Measurements from ENCODE around the gene TRIO.
"Not testable (repeated sequence)": the region's sequence is repeated elsewhere in the genome, so short reads cannot be mapped to it uniquely, and the experiment has no call there.

Gene TRIO

GRCh38 chr5:14142827-14143545 lies at the start of gene TRIO:
TRIO (plus strand) TSS chr5:14143342; CDS start chr5:14143726, 384 bp downstream.
- H3K4me1 Mint-ChIP-seq, result peaks cover 23 to 36% of the 10 kb centered on the region in 2 donors
- DNase-seq, result peak; percentile 81
- H3K27me3 Mint-ChIP-seq, result peaks cover 7 to 15% of the 10 kb centered on the region in 2 donors
- peaks cover 0 to 3% of the 10 kb centered on the region in 2 donors for H3K36me3 Mint-ChIP-seq
- H3K9me3 Mint-ChIP-seq, result no peaks in the 10 kb centered on the region
- ATAC-seq (replicated peaks), result peak; percentile 50 to 60
- peak within 1 kb of the TSS; percentile 89 to 95 for H3K4me3 Mint-ChIP-seq
- H3K27ac Mint-ChIP-seq, result peak within 1 kb of the TSS; percentile 97

DNA sequence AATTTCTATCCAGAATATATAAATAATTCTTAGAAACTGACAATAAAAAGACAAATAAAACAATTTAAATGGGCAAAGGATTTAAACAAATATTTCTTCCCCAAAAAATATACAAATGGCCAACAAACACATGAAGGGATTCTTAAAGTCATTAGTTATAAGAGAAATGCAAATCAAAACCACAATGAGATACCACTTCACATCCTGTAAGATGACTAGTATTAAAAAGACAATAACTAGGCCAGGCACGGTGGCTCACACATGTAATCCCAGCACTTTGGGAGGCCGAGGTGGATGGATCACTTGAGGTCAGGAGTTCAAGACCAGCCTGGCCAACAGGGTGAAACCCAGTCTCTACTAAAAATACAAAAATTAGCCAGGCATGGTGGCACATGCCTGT lies 45.8 kb upstream of the TRIO start:
- H3K4me1 Mint-ChIP-seq; ATAC-seq (replicated peaks); H3K27ac Mint-ChIP-seq; H3K36me3 Mint-ChIP-seq; H3K9me3 Mint-ChIP-seq; H3K4me3 Mint-ChIP-seq; DNase-seq: not testable (repeated sequence)
- peaks cover 10 to 18% of the 10 kb centered on the region in 2 donors for H3K27me3 Mint-ChIP-seq

GRCh38 chr5:14097998-14098471 lies 45.1 kb upstream of the TRIO start:
- Mint-ChIP-seq H3K4me1 (no peaks in the 10 kb centered on the region), H3K4me3 (no peak overlapping the region), H3K27me3 (peaks cover 8 to 15% of the 10 kb centered on the region in 2 donors), H3K27ac (no peak overlapping the region), H3K9me3 (peaks cover 1 to 5% of the 10 kb centered on the region in 2 donors), H3K36me3 (peaks cover 0 to under 1% of the 10 kb centered on the region in 2 donors)
- DNase-seq, result no peak
- ATAC-seq (replicated peaks), result no peak

DNA sequence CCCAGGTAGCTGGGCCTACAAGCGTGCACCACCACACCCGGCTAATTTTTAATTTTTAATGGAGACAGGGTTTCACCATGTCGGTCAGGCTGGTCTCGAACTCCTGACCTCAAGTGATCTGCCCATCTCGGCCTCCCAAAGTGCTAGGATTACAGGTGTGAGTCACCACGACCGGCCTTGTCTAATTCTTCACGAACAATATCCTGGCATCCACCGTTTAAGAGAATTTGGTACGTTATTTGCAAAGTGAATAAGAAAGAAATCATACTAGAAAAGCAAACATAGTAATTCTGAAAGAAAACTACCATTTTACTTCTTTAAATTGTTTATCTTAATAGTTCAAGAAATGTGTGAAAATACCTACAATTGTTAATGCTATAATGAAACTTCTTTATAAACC lies 42.9 kb upstream of the TRIO start:
- no peak for ATAC-seq (replicated peaks)
- H3K9me3 Mint-ChIP-seq, result peaks cover 9 to 11% of the 10 kb centered on the region in 2 donors

DNA sequence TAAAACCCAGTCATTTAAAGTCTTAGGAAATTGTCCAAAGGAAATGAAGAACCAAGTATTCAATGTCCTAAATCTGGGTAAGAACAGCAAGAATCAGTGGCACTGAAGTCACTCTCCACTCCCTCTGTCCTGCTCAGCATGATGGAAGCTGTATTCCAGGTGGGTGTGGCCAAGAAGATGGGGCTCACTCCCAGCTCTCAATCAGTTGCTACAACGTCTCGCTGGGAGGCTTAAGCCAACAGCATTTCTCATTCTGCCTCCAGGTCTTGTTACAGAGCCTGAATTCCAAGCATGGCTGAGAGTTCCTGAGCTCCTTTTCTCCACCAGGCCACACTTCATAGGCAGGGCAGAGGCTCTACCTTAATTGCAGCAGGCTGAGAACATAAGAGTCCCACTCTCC lies 41.2 kb upstream of the TRIO start:
- Mint-ChIP-seq H3K36me3 (peaks cover 0 to 5% of the 10 kb centered on the region in 2 donors), H3K9me3 (peaks cover 8 to 9% of the 10 kb centered on the region in 2 donors), H3K27ac (no peak overlapping the region), H3K4me1 (peaks cover 11% of the 10 kb centered on the region in 2 donors), H3K27me3 (peaks cover 0 to 5% of the 10 kb centered on the region in 2 donors), H3K4me3 (no peak overlapping the region)
- ATAC-seq (replicated peaks) (no peak), DNase-seq (no peak)

More for the DNA sequence above, 42.9 kb upstream of the TRIO start:
- Mint-ChIP-seq H3K4me1 (no peaks in the 10 kb centered on the region), H3K4me3 (no peak overlapping the region), H3K27me3 (no peaks in the 10 kb centered on the region), H3K36me3 (peaks cover 0 to 5% of the 10 kb centered on the region in 2 donors), H3K27ac (no peak overlapping the region)
- DNase-seq, result no peak

DNA sequence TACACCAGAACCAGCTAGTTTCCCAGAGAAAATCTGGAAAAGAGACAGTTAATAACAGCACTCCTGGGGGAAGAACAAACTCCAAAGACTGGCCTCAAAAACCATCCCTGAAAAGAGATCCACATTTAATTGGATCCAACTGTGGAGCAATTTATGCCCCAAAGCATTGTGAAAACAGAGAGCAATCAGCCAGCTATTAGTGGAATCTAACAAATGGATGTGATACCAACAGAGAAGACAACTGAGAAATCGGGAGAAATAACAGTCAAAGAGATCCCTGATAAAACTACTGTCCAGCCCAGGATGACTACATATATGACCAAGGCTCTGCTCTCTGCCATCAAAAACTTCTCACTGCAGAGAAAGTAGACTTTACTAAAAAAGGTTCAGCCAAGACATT lies 40.5 kb upstream of the TRIO start:
- H3K27me3 Mint-ChIP-seq, result peaks cover 0 to 6% of the 10 kb centered on the region in 2 donors
- H3K9me3 Mint-ChIP-seq, result peaks cover 8 to 9% of the 10 kb centered on the region in 2 donors
- H3K4me3 Mint-ChIP-seq, result no peak overlapping the region

GRCh38 chr5:14105718-14106410 lies 37.3 kb upstream of the TRIO start:
- H3K4me3 Mint-ChIP-seq, result no peak overlapping the region
- no peak overlapping the region for H3K27ac Mint-ChIP-seq
- H3K27me3 Mint-ChIP-seq, result peaks cover 3 to 12% of the 10 kb centered on the region in 2 donors
- ATAC-seq (replicated peaks) (no peak), DNase-seq (no peak)
- peaks cover 0 to 5% of the 10 kb centered on the region in 2 donors for H3K36me3 Mint-ChIP-seq
- peaks cover 8 to 9% of the 10 kb centered on the region in 2 donors for H3K9me3 Mint-ChIP-seq
- peaks cover 23 to 30% of the 10 kb centered on the region in 2 donors for H3K4me1 Mint-ChIP-seq

More for the DNA sequence above, 40.5 kb upstream of the TRIO start:
- ATAC-seq (replicated peaks) (no peak), DNase-seq (no peak)
- H3K4me1 Mint-ChIP-seq, result peaks cover 14% of the 10 kb centered on the region in 2 donors
- peaks cover 0 to 5% of the 10 kb centered on the region in 2 donors for H3K36me3 Mint-ChIP-seq
- no peak overlapping the region for H3K27ac Mint-ChIP-seq

GRCh38 chr5:14107536-14107935 lies 35.6 kb upstream of the TRIO start:
- Mint-ChIP-seq H3K4me3 (no peak overlapping the region), H3K36me3 (peaks cover 0 to 5% of the 10 kb centered on the region in 2 donors), H3K9me3 (peaks cover 8 to 9% of the 10 kb centered on the region in 2 donors), H3K4me1 (peaks cover 23 to 30% of the 10 kb centered on the region in 2 donors), H3K27ac (no peak overlapping the region), H3K27me3 (peaks cover 3 to 12% of the 10 kb centered on the region in 2 donors)
- DNase-seq (no peak), ATAC-seq (replicated peaks) (peak in 1 of 2 donors; percentile 17)

DNA sequence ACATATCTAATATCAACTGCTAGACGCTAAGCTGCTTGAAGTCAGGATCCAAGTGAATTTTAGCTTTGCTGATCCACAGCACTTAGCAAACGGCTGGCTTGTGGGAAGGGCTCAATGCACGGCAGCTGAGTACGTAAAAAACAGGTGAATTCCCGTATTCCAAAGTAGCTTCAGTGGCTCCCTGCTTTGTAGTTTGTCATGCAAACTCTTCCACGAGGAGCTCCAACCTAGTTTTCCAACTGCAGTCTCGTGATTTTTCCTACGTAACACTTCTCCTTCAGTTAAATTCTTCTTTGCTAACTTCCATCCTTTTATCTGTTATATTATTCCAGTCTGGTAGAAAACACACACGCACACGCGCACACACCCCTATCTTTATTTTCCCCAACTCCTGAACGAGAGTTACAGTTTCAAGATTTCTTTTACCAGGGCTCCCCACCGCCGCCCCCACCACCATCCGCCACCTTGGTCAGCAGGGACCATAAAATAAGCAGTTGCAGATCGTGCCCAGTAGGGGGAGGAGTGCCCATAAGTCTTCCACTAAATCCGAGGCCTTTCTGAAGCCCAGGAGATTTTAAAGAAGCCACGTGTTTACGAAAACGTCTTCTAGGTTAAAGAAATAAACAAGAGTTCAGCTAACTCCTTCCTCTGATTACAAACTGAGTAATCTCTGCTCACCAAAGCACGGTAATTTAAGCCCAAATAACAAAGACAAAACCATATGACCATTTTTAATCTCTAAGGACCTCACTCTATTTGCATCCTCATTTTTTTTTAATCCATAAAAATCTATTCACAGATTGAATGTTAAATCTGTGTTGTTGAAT lies 34.8 kb upstream of the TRIO start:
- peaks cover 0 to under 1% of the 10 kb centered on the region in 2 donors for H3K36me3 Mint-ChIP-seq
- H3K27ac Mint-ChIP-seq, result peak overlapping the region; percentile 75
- peaks cover 23 to 30% of the 10 kb centered on the region in 2 donors for H3K4me1 Mint-ChIP-seq
- peak overlapping the region; percentile 76 to 79 for H3K4me3 Mint-ChIP-seq
- ATAC-seq (replicated peaks), result peak; percentile 88 to 94
- peaks cover 3 to 12% of the 10 kb centered on the region in 2 donors for H3K27me3 Mint-ChIP-seq
- H3K9me3 Mint-ChIP-seq, result peaks cover 2 to 4% of the 10 kb centered on the region in 2 donors
- DNase-seq, result peak; percentile 37

DNA sequence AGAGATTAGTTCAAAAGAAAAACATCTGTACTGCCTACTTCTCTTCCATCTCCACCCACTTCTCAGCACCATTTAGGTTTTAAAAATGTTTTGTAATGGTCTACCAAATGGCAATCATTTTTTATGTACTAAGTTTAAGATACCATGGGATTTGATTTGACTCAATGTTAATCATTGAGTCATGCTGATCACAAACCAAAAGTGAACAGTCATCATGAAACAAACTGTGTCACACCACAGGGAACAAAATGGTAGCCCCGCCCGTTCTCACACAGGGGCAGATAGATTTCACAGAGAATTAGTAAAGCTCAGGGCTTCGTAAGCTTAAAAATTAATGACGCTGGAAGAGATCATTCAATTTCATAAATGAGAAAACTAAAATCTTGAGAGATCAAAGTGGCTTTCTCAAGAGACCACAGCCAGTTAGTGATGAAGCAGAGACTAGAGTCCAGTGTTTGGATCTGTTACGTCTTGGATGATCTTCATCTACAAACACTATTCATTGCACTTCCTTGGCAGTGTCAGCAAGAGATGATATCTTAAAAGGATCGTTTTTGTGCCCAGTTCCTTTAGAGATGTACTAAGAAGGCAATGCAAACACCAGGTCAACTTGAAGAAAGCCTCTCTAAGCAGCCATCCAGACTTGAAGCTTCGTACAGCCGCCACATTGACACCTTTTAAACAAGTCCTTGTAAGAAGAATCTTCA lies 33.9 kb upstream of the TRIO start:
- Mint-ChIP-seq H3K36me3 (no peaks in the 10 kb centered on the region), H3K4me3 (peak overlapping the region in 1 of 2 donors; percentile 68), H3K27ac (peak overlapping the region; percentile 43), H3K4me1 (peaks cover 23 to 30% of the 10 kb centered on the region in 2 donors), H3K27me3 (peaks cover 3 to 12% of the 10 kb centered on the region in 2 donors), H3K9me3 (no peaks in the 10 kb centered on the region)
- peak; percentile 72 to 78 for ATAC-seq (replicated peaks)
- DNase-seq, result peak; percentile 11

GRCh38 chr5:14109771-14110170 lies 33.4 kb upstream of the TRIO start:
- Mint-ChIP-seq H3K4me3 (no peak overlapping the region), H3K9me3 (no peaks in the 10 kb centered on the region), H3K27me3 (peaks cover 3 to 12% of the 10 kb centered on the region in 2 donors), H3K27ac (no peak overlapping the region), H3K36me3 (no peaks in the 10 kb centered on the region), H3K4me1 (peaks cover 23 to 30% of the 10 kb centered on the region in 2 donors)
- ATAC-seq (replicated peaks) (no peak), DNase-seq (no peak)

GRCh38 chr5:14110196-14110595 lies 32.9 kb upstream of the TRIO start:
- no peaks in the 10 kb centered on the region for H3K36me3 Mint-ChIP-seq
- peaks cover 3 to 12% of the 10 kb centered on the region in 2 donors for H3K27me3 Mint-ChIP-seq
- no peak overlapping the region for H3K27ac Mint-ChIP-seq
- no peak for ATAC-seq (replicated peaks)
- H3K9me3 Mint-ChIP-seq, result no peaks in the 10 kb centered on the region
- no peak overlapping the region for H3K4me3 Mint-ChIP-seq
- DNase-seq, result no peak
- peaks cover 23 to 30% of the 10 kb centered on the region in 2 donors for H3K4me1 Mint-ChIP-seq

GRCh38 chr5:14110680-14111079 lies 32.5 kb upstream of the TRIO start:
- H3K4me3 Mint-ChIP-seq, result no peak overlapping the region
- no peaks in the 10 kb centered on the region for H3K9me3 Mint-ChIP-seq
- H3K27me3 Mint-ChIP-seq, result peaks cover 3 to 12% of the 10 kb centered on the region in 2 donors
- peaks cover 22 to 29% of the 10 kb centered on the region in 2 donors for H3K4me1 Mint-ChIP-seq
- H3K27ac Mint-ChIP-seq, result no peak overlapping the region
- H3K36me3 Mint-ChIP-seq, result no peaks in the 10 kb centered on the region
- DNase-seq, result no peak
- ATAC-seq (replicated peaks), result no peak

Measured in stimulated activated naive B cell treated with anti-CD40 and anti-IgM and Interleukin-4, amounts not matched to agents 10 μg/mL and 1 μg/mL and 100 μg/mL, for 72 hours (primary cell).